ENCODE results near the gene GFOD1.

The GFOD1 gene, protein sequence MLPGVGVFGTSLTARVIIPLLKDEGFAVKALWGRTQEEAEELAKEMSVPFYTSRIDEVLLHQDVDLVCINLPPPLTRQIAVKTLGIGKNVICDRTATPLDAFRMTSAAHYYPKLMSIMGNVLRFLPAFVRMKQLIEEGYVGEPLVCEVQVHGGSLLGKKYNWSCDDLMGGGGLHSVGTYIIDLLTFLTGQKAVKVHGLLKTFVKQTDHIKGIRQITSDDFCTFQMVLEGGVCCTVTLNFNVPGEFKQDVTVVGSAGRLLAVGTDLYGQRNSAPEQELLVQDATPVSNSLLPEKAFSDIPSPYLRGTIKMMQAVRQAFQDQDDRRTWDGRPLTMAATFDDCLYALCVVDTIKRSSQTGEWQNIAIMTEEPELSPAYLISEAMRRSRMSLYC

DNA sequence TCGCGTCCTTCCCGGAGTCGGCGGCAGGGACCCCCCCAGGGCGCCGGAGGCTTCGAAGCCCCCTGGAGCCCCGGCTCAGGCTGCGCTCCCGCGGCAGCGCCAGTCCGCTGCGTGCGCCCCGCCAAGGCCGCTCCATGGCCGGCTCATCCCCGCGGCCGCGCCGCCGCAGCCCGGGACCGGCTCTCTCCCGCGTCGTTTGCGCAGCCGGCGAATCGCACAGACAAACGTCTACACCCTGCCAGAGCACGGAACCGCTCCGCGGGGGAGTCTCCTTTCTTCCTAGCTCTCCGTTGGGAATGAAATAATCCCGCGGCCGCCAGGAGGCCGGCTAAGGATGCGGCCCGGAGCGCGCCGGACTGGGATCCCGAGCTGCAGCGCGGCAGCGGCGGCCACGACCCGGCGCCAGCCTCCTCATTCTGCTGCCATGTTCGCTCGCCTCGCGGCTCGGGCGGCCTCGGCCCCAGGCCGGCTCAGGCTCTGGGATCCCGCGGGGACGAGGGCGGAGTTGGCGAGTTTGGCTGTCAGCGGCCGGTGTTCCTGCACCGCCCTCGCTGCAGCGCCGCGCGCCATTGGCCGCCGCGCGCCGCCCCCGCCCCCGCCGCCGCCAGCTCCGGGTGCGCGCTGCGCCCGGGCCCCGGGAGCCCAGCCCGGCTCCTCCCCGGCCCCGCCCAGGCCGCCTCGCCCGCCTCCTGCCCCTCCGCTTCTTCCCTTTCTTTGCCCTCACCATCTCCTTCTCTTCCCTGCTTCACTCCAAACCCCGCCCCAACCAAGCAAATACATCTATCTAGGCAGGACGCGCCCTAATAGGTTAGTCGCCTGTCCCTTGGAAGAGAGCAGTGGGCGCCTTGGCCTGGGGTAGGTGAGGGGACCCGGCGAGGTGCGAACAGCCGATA lies at the start of gene GFOD1:
Gene GFOD1, minus strand, starts transcription at position 479 of the 893 bp plus-strand sequence. CDS start 710 bp downstream, outside the sequence.
- peak; percentile 80 for DNase-seq

DNA sequence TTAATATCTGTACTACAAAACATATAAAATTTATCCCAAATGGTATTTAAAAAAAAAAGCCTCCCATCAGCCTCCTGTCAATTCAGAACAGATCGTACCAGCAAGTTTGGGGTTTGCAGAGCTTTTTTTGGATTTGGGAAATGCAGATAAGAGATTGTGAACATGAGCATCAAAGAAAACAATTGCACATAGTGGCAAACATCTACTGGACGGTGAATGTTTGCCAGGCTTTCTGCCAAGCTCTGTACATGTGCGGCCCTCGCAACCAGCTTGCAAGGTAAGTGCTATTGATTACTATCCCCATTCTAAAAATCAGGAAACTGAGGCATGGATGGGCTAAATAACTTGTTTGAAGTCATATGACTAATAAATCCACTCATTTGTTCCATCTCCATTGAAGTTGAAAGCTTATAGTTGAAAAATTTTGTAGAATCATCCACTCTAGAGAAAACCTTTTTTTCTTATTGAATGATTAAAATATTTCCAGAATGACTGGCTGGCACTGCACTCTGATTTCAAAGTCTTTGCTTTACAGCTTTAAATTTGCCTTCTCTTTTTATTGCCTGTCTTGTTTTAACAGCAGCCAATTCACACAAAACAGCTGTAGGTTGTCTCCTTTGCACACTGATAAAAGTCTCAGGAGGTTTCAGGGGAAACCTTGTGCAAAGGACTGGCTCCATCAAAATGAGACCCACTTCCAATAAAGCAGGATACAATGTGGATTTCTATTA lies 49.6 kb upstream of the GFOD1 start:
- DNase-seq = no peak

DNA sequence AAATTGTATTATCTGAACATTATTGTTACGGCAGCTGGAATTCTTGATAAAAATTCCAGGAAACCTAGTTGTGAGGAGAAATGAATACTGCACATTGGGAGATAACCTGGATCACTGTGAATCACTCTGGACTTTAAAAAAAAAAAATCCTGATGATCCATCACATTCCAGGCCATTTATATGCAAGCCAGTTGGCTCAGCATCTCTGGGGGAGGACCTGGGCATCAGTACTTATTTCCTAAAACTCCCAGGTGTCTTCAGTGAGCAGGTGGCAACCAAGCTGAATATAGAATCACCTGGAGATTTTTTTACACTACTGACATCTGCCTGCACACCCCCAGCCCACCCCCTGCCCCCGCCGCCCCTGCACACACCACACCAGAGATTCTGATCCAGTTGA lies 47.9 kb upstream of the GFOD1 start:
- no peak for DNase-seq

DNA sequence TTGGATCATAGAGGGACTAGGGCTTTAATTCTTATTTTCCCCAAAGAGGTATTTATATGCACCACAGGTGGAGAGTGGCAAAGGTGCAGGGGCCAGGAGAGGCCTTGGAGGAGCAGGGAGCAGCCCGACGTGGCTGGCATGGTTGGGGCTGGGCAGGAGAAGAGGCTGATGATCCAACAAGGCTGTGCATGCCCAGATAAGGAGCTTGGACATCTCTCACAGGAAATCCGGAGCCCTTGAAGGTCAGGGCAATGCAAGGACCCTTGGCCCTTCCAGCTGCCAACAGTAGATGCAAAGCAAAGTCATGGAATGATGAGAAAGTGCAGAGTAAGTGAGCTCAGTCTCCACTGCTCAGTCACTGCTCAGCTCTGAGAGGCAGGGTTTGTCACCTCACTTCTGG lies 47.1 kb upstream of the GFOD1 start:
- DNase-seq = no peak

DNA sequence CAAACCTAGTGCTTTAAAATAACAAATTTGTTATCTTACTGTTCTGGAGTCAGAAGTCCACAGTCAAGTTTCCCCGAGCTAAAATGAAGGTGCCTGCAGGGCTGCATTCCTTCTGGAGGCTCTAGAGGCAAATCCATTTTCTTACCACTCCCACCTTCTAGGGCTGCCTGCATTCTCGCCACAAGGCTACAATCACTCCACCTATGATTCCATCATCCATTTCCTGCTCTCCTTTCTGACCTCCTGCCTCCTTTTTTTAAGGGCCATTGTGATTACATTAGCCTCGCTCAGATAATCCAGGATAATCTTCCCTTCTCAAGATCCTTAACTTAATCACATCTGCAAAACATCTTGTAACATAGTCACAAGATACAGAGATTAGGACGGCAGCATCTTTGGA lies 44.6 kb upstream of the GFOD1 start:
- DNase-seq = no peak

DNA sequence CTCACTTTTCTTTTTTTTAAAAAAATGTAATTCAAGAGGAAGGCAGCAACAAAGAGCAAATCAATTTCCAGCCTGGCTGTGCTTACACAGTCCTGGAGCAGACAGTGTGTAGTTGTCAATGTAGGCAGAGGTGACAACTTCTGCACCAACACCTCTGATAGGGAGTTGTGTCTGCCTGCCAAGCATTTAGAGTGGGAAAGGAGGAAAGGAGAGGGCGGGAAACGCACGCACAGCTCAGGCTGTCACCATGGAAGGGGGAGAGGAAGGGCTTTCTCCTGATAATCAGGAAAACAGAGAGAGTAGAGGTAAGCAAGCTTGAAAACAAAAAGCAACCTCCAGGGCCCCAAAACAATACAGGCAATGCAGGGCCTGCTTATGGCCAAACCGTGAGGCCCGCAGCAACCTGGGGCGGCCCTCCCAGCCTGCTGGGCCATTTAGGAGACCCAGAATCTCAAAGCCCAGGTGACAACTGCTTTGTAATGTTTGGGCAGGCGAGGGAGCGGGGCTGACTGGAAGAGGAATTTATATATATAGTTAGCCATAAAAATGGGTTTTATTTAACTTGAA lies 41.5 kb upstream of the GFOD1 start:
- DNase-seq = no peak

DNA sequence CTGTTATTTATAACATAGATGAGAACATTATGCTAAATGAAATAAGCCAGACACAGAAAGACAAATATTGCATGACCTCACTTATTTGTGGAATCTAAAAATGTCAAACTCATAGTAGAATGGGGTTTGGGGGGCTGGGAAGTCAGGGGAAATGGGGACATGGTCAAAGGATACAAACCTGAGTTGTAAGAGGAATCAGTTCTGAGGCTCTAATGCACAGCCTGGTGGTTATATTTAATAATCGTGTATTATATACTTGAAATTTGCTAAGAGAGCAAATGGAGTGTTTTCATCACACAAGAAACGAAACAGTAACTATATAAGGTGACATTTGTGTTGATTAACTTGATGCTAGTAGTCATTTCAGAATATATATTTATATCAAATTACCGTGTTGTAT lies 40.8 kb upstream of the GFOD1 start:
- DNase-seq = no peak

DNA sequence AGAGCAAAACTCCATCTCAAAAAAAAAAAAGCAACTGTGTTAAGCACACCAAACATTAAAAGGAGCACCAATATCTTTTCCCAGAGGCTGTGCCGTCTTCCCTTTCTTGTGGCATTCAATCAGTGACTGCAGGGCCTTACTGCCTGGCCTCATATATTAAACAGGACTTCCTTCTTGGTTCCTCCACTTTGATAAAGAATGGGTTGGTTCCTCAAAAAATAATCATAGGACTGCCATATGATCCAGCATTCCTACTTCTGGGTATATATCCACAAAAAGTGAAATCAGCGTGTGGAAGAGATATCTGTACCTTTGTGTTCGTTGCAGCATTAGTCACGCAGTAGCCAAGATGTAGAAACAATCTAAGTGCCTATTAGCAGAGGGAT lies 40.3 kb upstream of the GFOD1 start:
- no peak for DNase-seq

DNA sequence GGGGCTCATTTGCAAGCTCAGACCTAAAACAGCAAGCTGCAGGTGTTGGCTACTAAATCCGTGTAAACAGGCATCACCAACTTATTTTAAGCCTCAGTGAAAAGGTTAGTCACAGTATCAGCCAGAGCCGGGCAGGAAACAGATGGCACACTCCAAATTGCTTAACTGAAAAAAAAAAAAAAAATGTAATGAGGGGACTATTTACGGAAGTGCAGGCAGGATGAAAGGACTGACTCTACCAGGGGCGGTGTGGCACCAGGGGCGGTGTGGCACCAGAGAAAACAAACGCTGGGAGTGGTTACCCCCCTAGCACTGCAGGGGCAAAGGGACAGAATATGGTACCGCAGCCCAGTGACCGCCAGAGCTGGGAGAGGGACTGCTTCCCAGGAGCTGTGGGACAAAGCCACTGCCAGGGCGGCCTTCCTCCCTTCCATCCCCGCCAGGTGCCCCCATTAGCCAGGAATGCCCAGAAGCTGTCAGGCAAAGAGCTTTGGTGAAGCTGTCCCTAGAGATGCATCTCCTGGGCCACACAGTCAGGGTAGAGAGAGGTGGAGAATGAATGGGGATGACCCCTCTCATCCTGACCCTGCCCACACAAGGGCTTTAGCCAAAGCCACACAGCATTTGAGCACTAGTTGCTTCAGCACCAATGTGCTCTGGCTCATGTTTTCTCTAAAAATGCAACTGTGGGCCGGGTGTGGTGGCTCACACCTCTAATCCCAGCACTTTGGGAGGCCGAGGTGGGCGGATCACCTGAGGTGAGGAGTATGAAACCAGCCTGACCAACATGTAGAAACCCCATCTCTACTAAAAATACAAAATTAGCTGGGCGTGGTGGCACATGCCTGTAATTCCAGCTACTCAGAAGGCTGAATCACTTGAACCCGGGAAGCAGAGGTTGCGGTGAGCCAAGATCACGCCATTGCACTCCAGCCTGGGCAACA lies 39.6 kb upstream of the GFOD1 start:
- DNase-seq = no peak

DNA sequence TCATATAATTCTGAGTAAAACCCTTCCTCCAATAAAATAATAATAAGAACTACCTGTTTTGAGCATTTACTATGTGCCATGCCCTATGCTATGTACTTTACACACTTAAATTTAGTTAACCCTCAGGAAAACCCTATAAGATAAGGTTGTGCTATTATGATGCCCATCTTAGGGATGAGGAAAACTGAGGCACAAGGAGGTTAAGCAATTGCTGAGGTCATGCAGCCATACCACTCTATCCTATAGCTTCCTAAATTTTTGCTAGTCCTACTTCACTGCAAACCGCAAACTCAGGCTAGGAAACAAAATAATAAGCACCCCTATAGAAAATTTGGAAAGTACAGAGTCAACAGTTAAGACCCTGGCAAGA lies 38.9 kb upstream of the GFOD1 start:
- no peak for DNase-seq

DNA sequence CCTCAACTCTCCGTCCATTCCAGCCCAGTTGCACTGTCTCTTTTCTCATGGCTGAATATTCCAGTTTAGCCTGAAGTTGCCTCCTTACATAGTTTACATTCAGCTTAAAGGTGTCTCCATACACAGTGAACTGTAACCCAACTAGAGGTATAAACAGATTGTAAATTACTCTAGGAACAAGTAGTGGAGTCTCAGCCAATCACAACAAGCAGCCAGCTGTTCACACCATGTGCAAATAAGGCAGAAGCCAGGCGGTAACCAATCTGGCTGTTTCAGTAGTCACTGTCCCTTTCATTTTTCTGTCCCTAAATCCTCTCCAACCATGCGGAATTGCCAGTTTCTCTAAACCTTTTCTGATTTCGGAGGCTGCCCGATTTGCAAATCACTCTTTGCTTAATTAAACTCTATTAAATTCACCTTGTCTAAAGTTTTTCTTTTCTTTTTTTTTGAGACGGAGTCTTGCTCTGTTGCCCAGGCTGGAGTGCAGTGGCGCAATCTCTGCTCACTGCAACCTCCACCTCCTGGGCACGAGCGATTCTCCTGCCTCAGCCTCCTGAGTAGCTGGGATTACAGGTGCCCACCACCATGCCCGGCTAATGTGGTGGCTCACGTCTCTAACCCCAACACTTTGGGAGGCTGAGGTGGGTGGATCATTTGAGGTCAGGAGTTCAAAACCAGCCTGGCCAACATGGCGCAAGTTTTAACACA lies 37.6 kb upstream of the GFOD1 start:
- no peak for DNase-seq

DNA sequence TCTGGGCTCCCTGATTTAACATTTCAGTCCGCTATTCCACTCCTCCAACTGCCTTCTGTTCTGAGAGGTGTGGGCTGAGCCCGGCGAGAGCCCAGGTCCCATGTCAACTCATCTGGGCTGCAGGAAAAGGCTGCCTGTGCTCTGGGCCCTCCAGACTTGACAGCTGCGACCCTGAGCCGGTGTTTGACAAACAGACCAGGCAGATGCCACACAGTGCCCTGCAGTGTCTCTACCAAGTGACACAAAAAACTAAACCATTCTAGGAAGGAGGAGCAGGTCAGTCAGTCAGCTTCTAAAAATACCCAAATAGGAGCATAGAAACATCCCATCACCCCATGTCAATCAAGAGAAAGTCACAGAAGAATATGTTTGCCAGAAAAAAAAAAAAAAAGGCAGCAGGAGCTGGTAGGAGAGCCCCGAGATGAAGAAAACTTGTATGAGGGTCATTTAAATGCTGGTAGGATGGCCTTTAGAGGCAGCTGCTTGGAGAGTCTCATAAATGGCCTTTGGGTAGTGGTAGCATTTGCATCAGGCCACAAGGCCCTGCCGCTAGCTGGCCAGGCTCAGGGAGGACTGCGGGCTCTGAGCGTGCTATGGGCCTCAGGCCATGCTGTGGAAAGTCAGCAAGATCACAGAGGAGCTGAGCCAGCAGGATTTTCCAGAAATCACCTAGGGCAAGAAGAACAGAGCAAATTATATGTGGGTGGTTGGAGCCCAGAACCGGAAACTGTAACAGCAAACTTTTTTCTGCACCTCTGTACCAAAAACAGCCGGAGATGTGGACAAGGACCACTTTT lies 36.6 kb upstream of the GFOD1 start:
- no peak for DNase-seq

DNA sequence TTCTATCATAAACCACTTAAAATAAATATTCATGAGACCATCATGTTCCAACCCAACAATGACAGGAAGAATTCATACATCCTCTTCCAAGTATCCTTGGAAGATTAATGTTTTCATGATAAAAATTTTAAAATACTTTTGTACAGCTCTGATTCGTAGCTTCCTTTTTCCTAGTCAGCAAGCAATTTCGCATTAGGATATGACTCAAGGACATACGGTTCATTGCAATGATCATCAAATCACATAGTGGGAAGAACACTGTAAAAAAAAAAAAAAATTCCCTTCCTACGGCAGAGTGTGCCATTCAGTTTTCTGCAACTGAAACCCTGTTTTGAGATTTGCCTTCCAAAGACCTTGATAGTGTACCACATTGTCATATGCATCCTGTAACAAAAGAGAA lies 35.3 kb upstream of the GFOD1 start:
- DNase-seq = no peak

DNA sequence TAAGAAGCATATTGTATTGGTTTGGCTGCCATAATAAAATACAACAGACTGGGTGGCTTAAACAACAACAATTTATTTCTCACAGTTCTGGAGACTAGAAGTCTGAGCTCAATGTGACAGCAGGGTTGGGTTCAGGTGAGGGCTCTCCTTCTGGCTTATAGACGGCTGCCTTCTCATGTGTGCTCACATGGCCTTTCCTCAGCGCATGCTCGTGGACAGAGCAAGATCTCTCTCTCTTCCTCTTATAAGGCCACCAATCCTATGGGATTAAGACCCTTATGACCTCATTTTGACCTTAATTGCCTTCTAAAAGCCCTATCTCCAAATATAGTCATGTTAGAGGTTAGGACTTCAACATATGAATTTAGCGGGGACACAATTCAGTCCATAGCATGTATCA lies 32.4 kb upstream of the GFOD1 start:
- no peak for DNase-seq

DNA sequence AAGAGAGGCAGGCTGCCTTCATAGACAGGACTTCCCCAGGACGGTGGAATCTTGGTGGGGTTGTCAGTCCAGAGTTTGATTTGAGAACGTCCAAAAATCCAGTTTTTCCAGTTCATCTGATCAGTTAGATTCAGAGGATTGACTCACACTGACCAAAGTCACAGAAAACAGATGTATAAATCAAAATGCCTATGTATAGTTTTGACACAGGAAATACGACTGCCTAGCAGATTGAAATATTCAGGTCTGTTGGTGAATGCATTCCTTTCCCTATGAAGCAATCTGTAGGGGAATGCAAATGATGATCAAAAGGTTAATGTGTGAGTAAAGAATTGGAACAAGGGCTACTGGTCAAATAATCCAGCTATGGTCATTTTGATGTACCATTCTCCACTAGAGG lies 29.7 kb upstream of the GFOD1 start:
- no peak for DNase-seq

DNA sequence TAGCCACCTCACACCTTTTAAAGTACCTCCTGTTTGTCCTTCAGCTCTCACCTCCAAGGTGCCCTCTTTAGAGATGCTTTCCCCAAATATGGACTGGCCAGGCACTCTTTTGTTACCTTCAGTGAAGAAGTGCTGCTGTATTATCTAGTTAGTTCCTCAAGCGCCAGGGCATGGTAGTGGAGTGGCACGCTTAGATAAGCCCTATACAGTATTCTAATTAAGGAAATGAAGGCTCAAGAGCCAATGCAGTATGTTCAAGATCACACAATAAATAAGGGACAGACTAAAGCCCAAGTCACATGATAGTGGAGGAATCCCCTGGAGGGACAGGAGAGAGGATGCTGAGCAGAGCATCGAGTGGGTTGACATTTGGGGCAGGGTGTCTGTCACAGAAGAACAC lies 28.5 kb upstream of the GFOD1 start:
- DNase-seq = no peak

DNA sequence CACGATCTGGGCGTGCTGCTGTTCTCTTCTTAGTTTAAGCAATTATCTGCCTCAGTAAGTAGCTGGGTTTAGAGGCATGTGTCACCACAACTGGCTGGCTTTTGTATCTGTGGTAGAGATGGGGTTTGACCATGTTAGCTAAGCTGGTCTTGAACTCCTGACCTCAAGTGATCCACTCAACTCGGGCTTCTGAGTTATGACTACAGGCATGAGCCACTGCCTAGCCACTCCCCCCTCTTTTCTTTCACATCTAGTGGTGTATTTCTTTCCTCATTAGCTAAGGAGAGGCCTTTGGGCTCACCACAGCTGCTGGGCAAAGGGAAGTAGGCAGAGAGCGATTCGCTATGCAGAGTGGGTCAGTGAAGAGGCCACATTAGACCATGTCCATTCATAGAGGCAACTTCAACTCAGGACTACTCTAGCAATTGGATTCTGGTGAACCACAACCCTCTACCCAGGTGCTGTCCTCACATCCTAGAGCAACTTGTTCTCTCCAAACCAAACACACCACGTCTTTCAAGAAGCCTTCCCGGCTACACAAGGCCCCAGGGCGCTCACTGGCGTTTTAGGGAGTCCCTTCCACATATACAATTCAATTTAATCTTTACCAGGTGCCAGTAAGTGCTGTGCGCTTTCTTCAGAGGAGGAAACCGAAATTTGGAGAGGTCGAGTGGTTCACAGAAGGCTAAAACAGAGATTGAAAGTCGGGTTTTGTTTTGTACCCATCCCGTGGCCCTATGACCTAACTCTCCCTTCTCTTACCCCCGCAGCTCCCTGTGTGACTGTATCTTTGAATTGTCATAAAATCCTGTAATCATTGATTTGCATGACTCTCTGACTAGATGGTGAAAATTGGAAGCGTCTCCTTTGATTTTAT lies 26.5 kb upstream of the GFOD1 start:
- DNase-seq = no peak

DNA sequence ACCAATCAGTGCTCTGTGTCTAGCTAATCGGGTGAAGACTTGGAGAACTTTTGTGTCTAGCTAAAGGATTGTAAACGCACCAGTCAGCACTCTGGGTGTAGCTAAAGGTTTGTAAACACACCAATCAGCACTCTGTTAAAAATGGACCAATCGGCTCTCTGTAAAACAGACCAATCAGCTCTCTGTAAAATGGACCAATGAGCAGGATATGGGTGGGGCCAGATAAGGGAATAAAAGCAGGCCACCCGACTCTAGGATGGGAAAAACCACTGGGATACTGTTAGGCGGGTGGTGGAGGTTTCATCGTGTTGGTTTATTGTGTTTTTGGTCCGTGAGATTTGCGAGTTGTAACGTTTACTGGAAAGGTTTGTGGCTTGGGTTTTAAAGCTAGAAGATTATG lies 25.5 kb upstream of the GFOD1 start:
- DNase-seq = no peak

DNA sequence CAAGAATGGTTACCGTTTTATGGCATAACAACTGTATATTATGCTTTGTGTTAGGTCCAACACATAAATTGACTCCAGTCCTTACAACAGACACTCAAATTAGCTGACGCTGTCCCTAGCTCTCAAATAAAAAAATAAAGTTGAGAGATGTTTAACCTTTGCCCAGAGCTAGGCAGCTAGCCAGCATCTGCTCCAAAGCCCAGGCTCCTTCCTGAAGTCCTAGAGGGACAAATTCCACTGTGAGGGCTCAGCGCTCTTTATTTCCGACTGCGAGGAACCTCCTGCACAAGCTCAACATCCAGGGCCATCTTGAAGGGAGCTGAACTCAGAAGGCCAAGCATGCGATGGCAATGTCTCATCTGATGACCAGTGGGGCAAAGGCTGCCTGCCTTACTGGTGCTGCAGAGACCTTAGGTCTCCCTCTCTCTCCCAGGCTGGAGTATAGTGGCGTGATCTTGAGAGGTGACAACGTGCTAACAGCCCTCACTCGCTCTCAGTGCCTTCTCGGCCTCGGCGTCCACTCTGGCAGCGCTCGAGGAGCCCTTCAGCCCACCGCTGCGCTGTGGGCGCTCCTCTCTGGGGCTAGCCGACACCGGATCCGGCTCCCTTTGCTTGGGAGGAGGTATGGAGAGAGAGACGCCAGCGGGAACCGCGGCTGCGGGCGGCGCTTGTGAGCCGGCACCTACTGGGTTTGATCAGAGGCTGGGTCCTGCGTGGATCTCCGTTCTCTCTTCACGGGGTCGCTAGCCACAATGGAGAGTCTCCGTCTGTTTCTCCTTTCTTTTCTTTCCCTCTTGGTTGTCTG lies 24.7 kb upstream of the GFOD1 start:
- DNase-seq = no peak

Data from stimulated activated CD4-positive, alpha-beta T cell treated with anti-CD3 and anti-CD28 coated beads, Interleukin-1b, Interleukin-23, amount 100 ng/mL, for 48 hours (primary cell).